HG03103 (cell line): ENCODE data around the gene TMEM176A.
A peak's percentile ranks its signal among the peaks of the same experiment; 100 is the strongest.

Source experiments
- ATAC-seq: cut with Tn5 transposase; IDR thresholded peaks from one replicate; pipeline ENCODE4 v1.9.1; 2021; ENCODE audit warnings: low read depth; ENCODE audit not compliant: unreplicated experiment

Gene TMEM176A

DNA sequence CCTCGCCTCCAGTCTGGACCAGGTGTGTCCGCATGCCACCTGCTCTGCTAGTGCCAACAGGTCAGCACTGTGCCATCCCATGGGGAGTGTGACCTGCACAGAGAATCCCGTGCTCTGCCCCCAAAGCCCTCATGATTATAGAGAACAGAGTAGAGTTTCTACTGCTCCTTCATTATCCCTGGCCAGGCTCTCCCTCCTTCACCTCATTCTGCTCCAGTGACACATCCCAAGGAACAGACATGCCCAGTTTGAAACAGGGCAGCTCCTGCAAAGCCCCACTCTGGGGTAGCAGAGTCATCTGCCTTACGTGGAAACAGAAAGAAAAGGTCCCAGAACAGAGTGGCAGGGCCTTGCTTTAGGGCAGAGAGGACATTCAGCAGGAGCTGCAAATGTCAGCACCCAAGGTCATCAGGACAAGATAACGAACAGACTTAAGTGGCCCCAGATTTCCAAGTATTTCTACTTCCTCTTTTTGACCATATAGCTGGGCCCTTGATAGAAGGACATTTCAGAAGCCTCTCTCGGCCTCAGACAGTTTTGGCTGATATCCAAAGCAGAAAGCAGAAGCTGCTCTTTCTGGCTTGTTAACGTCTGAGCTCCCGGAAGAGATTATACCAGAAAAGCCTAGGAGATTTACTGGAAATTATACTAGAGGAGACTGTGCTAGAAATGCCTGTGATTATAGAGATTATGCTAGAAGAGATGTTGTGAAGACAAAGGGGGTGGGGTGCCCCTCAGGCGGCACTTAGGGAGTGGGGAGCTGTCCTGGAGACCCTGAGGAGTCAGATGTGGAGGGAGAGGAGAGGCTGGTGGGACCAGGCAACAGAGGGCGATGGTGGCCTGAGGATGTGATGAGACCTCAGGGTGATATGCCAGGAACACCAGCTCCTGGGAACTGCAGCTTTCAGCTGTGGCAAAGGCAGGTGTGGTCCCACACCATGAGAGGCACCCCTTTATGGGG is 13.0 kb upstream of the TMEM176A start:
- peak; percentile 73 for ATAC-seq

DNA sequence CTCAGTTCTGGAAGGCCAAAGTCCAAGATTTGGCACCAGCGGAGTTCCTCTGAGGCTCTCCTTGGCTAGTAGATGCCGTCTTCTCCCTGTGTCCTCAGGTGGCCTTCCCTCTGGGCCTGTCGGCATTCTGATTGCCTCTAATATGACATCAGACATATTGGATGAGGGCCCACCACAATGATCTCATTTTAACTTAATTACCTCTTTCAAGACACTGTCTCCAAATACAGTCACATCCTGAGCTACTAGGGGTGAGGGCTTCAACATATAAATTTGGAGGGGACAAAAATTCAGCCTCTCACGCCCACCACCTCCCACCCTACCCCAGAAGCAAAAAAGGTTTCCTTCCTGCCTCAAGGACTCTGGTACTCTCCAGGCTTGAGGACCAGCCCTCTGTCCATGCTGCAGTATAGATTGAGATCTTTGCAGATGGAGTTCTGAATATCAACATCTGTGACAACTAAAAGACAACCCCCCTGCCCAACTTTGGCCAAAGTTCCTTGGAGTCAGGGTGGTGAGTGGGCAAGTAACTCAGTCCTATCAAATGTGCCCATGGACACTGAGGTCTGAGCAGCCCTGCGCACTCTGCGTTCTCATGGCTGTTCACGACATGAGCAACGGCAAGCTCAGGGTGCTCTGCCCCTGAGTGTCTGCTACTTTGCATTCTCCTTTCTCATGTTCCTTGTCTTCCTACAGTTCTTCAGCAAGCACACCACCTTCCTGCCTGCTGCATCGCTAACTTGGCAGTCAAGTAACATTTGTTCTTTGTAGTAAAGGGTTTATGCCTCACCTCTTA is 11.9 kb upstream of the TMEM176A start:
- no peak for ATAC-seq

DNA sequence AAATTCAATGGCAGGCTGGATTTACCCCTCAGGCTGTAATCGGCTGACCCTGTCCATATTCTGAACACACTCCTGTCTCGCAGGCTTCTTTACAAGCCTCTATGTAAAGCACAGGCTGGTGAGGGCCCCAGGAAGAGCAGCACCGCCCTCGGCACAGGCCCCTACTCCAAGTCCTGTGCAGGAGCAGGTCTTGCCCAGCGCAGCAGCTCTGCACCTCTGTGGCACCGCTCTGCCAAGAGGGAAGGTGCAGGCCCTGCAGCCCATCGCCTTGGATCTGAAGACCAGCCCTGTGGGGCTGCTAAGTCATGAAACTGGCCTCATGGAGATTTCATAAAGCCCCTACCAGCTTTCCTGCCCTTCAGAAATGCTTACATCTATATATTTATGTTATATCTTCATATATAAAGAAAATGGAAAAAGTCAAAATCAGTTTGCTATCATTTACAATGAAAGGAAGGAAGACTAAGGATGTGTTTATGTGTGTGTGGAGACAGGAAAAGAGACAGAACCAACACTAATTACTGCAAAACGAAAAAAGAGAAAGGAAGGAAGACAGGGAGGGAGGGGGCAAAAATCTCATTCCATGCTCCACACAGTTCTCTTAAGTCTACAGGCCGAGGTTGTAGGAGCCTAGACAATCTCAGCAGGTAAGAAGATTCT is 10.0 kb upstream of the TMEM176A start:
- ATAC-seq, result no peak

DNA sequence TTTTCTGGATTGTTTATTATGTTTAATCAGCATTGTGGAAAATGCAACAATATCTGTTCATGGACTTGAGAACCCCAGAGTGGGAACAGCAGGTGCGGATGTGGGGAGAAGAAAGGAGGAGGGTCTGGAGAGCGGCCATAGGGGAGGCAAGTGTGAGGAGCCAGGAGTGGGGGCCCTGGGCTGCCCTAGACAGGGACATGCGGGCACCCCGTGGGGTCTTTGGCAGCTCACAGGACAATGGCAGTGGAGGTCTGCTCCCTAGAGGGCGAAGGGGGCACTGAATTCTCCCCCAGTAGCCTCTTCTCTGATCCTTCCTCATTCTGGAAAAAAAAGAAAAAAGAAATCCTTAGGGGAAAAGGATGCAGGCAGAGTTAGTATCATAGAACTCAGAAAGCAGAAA is 9.3 kb upstream of the TMEM176A start:
- no peak for ATAC-seq

DNA sequence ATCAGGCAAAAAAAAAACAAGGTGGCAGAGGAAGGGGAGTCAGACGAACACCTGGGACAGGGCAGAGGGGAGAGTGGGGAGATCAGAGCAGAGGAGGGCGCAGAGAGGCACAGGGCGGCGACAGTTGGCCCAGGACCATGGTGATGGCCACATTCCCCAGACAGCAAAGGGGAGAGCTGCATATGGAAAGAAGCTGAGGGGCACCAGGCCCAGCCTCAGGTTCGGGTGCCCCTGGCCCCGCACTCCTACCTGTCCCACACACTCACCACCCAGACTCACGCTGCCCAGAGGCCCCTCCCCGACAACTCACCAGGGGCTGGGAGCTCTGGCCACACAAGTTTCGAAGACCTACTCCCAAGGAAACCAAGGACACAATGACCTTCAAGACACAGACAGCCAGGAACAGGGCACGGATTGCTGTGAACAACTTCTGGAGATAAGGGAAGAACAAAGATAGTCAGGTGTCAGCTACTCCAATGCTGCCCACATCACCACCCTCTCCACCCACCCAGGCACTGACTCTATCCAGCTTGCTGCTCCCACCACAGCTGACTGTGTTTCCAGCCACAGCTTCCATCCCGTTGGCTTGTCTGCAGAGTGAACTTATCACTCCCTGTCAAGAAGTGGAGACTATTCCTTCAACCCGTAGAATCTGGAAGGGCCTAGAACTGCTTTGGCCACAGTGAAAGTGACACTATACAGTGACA is 8.7 kb upstream of the TMEM176A start:
- no peak for ATAC-seq

DNA sequence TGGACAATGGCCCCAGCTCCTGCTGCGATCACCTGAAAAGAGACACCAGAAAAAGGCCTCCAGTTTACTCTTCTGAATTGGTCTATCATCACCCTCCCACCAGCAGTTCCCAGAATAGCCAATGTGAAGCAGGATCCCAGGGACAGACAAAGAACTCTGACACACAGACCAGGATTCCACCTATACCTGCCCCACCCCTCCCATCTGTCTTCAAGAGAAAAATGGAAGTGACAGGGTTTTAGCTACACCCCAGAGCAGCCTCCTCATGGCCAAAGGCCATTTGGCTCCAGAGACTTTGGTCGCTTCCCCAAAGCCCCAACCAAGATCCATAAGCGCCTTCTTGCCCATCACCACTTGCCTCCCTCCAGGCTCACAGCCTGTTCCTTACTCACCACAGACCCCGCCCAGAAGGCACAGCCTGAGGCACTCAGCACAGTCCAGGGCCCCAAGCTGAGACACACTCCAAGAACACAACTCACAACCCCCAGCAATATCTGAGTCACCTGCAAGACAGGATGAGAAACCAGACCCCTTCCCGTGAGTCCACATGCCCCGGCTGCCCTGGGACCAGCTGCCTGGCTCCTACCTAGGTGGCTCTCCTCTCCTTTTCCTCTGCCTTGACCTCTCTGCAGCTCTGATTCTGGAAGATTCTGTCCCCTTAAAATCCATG is 6.9 kb upstream of the TMEM176A start:
- ATAC-seq, result no peak

DNA sequence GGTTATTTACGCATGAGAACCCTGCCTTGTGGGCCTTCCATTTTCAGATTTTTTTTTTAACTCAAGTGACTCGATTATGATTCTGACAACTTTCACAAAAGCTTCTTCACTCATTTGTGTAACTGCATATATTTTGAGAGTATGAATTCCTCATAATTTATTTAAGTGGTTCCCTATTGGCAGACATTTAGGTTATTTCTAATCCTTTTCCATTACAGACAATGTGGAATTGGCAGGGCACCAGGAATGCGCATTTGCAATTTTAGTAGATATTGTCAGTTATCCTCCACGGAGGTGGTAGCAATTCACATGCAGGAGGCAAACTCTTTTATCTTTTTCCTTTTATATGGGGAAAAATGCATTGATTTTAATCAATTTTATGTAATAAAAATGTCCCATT is 2.9 kb upstream of the TMEM176A start:
- no peak for ATAC-seq

DNA sequence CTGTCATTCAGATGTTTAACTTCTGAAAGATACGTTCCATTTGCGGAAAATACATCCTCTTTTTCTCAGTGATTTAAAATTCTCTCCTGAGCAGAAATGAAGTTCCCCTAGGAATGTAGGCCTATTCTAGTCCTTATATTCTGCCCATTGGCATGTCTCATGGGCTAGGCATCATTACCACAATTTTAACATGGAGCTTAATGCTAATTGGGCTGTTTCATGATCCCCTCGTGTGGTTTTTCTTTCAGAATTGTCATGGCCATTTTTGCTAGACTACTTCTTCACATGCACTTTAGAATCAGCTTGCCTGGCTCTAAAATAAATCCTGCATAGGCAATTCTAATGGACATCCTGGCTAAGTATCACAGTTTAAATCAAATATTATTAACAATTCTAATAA is 1.4 kb upstream of the TMEM176A start:
- no peak for ATAC-seq

DNA sequence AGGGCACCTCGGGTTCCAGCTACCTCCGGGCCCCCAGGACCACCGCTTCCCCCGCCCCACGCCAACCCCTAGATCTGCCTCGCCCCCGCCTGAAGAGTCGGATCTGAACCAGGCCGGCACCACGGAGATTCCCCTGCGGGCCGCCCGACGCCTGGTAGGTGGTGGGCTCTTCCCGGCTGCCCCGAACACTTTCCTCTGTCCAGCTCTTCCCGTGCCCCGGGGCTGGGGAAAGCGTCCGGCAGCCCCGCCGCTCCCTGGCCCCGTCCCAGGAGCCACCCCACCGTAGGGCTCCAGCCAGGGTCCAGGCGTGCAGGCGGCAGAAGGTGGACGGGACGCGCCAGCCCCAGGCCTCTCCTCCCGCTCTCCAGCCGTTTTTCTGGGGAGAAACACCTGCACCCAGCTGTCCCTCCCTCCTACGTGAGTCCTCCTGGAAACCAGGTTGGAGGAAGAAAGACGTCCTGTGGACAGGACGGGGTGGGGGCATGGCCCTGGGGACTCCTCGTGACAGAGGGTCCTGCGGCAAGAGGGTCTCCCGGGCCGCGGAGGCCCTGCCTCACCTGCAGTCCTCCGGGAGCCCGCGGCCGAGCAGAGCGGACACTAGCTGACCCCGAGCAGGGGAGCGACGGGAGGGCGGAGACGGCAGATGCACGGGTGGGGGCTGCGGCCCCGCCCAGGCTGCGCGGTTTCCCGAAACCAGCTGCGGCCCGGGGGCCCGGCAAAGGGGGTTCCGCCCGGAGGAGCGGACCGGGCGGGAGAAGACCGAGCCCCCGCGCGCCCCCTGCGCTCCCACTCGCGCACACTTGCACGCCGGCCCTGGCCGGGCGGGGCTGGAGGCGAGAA is 608 bp upstream of the TMEM176A start, which contains the start of gene TMEM176B:
Gene TMEM176B (minus strand): TSS at position 624 of the 840 bp plus-strand sequence. CDS start 3,795 bp downstream, outside the sequence.
- ATAC-seq, result no peak

DNA sequence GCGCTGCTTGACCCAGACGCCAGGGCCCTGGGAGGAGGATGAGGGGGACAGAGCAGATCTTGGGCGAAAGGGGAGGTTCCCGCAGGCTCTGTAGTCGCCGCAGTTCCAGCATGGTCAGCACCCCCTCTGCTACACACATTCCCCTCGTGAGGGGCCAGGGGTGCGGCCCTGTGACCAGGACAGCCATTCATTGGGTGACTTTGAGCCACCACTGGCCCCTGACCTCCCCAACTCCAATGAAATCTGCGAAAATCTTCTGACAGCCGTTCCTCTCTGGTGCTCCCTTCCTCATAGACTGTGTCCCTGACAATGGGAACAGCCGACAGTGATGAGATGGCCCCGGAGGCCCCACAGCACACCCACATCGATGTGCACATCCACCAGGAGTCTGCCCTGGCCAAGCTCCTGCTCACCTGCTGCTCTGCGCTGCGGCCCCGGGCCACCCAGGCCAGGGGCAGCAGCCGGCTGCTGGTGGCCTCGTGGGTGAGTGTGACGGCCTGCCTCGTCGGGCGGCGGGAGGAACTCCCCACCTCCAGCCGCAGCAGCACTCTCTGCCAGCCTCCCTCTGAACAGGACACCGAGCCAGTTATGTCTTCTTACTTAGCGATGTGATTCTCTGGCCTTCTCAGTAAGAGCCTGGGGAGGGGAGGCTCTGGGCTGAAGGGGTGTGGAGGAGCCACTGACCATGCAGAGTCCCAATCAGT is 825 bp downstream of the TMEM176A start:
- ATAC-seq, result no peak

DNA sequence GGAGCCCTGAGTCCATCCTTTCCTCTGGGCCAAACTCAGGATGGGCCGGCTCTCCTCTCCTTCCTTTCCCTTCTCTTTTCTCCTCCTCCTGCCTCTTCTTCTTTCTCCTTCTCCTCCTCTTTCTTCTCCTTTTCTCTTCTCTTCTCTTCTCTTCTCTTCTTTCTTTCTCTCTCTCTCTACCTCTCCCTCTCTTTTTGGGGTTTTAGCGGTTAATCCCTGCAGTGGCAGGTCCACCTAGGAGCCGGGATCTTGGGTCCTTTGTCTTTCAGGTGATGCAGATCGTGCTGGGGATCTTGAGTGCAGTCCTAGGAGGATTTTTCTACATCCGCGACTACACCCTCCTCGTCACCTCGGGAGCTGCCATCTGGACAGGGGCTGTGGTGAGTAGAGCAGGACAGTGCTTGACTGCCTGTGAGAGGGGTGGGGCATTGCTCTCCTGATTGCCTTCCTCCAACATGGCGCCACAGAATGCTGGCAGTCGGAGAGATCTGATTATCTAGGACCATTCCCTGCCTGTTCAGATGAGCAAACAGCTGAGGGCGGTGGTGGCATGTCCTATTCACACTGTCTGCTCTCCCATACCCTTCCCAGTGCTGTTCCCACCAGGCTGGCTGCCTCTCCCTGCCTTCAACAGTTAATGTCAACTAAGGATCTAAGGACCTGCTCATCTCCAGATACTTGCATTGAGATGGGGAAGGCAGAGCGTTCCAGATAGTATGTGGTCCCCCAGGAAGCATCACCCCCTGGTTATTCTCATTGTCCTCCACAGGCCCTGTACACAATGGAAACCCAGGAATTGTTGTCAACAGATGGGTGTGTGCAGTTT is 1.6 kb downstream of the TMEM176A start:
- ATAC-seq, result no peak

DNA sequence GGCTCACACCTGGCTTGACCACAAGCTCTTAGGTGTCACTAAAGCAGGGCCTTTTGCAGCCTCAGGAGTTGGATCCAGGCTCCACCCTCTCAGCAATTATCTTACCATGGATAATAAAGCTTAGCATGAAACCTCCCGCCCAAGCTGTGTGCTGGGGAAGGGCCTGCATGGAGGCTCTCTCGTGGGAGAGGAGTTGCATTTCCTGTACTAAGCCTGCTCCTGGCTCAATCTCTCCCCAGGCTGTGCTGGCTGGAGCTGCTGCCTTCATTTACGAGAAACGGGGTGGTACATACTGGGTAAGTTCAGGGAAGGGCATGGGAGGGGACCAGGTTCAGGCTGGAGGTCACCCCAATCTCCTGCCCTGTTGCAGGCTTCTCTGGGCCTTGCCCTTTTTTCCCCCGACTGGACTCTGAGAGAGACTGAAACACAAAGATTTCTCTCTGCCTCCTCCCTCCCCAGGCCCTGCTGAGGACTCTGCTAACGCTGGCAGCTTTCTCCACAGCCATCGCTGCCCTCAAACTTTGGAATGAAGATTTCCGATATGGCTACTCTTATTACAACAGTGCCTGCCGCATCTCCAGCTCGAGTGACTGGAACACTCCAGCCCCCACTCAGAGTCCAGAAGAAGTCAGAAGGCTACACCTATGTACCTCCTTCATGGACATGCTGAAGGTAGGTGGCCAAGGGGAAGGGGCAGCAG is 2.7 kb downstream of the TMEM176A start:
- no peak for ATAC-seq

DNA sequence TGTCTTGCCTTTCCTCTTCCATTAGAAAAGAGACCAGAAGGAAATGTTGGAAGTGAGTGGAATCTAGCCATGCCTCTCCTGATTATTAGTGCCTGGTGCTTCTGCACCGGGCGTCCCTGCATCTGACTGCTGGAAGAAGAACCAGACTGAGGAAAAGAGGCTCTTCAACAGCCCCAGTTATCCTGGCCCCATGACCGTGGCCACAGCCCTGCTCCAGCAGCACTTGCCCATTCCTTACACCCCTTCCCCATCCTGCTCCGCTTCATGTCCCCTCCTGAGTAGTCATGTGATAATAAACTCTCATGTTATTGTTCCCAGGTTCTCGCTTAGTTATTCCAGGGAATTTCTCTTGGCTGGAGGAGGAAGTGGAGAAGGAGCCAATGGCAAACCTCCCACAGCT is 4.2 kb downstream of the TMEM176A start:
- no peak for ATAC-seq

DNA sequence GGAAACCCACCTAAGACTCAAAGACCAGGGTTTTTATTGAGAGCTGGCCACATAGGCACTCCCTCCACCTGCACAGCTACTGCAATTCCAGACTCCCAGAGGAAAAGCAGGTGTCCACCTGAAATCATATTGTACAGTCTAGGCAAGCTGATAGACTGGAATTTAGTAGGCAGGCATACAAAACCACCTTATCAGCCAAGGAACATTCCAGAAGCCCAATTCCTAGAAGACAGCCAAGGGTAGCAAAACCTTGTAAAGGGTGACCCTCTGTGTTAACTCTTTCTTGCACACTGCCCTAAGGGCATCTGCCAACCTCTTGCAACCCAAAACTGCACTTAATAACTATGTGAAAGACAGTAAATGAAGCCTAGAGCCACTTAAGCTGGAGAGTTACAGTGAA is 5.3 kb downstream of the TMEM176A start:
- no peak for ATAC-seq

DNA sequence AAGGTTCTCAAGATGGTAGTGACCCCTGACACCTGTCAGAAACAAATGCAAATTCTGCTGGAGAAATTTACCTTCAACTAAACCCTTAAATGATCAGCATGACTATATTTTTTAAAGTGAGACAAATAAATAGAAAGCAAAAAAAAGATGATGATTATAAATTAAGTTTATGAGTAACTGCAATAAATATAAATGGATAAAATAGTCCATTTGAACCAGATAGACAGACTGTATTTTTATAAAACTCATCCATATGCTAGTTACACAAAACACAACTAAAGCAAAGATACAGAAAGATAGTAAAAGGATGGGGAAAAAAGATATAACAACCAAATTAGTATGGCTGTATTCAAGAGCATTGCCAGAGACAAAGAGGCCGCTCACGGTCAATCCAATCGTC is 5.9 kb downstream of the TMEM176A start:
- ATAC-seq, result no peak

DNA sequence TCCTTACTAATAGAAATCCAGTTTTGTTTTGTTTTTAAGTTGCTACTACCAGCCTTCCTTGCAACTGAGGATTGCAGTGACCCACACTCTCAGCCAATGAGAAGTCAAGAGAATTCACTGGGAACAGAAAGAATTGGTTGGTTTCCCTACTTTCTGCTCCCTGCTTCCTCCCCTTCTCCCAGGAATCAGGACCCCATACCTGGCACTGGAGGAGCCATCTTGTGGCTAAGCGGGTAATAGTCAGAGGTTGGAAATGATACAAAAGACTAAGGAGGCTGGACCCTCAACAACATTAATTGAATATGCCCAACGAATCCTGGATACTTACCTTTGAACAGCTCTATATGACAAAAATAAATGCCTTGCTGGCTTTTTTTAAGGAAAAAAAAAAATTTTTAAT is 6.3 kb downstream of the TMEM176A start:
- ATAC-seq, result no peak
